Endothelial cell of umbilical vein (primary cell): ENCODE results near the gene PRLR. TPM values are rescaled to one million over a fixed set of nuclear protein-coding genes. Genes with fewer than 3 reads are reported as not detected.

Source experiments
- BruUV-seq: library from RNA; stranded (reverse); fragments of 400-500 nt; replicated peaks from 2 replicates; lab custom pipeline; 2021; lab: Mats Ljungman, UMichigan
- CTCF ChIA-PET: fragments of 300-600, 350-600 bp; sonication (Branson Sonifier 250); formaldehyde crosslinking; loops from one replicate; lab custom pipeline; 2021; ENCODE audit warnings: antibody characterized with exemption, inconsistent platforms; lab: Charles Lee
- POLR2A ChIA-PET: fragments of 300-600, 350-600 bp; sonication (Branson Sonifier 250); formaldehyde crosslinking; loops from one replicate; lab custom pipeline; 2021; ENCODE audit warnings: antibody characterized with exemption, inconsistent platforms; lab: Charles Lee
- DNase-seq: peaks from one replicate; pipeline ENCODE4 v3.0.0-alpha.2; 2011; ENCODE audit warnings: low read depth, low spot score
- FAIRE-seq: peaks from 2 replicates; lab custom pipeline; 2011; peaks lifted over from hg19 to GRCh38; lab: Jason Lieb, UNC
- H2AFZ ChIP-seq: 2 replicates; pipeline ENCODE4 v1.6.0; 2012; ENCODE audit warnings: low read depth, low read length, control low read depth, inconsistent platforms
- H3K27ac ChIP-seq: 2 replicates; pipeline ENCODE4 v1.5.1; 2011; ENCODE audit warnings: low read depth, mild to moderate bottlenecking, control low read depth, low read length, moderate library complexity; ENCODE audit not compliant: insufficient read depth
- H3K27me3 ChIP-seq, 2 experiments: 2 replicates each; pipeline versions ENCODE4 v1.6.0 to v1.6.1; 2011; ENCODE audit warnings: low read length in 2 of 2, mixed read lengths in 1 of 2; ENCODE audit not compliant: control insufficient read depth in 2 of 2, insufficient read depth in 2 of 2
- H3K36me3 ChIP-seq, 2 experiments: 2 replicates in 1 of 2; 3 replicates in 1 of 2; pipeline ENCODE4 v1.5.1; 2011; ENCODE audit warnings: low read length in 2 of 2, mild to moderate bottlenecking in 1 of 2, moderate library complexity in 1 of 2; ENCODE audit not compliant: control insufficient read depth in 2 of 2, insufficient read depth in 2 of 2; ENCODE audit errors: extremely low read depth in 1 of 2
- H3K4me1 ChIP-seq: 3 replicates; pipeline ENCODE4 v1.5.1; 2011; ENCODE audit warnings: mild to moderate bottlenecking, low read length; ENCODE audit not compliant: control insufficient read depth, insufficient read depth; ENCODE audit errors: extremely low read depth
- H3K4me2 ChIP-seq: 2 replicates; pipeline ENCODE4 v1.6.1; 2011; ENCODE audit warnings: low read length, control low read depth, mixed read lengths; ENCODE audit not compliant: insufficient read depth
- H3K4me3 ChIP-seq, 3 experiments: fragments of 200-600 bp in 1 of 3; sonication (generic), shearing (Covaris generic) in 1 of 3; replicated peaks in 1 of 3; 2 replicates each; pipeline ENCODE4 v1.5.1; 2011 to 2016; ENCODE audit warnings: control low read depth in 3 of 3, low read length in 3 of 3, mild to moderate bottlenecking in 2 of 3, inconsistent platforms in 1 of 3, low read depth in 1 of 3, moderate library complexity in 1 of 3; ENCODE audit not compliant: insufficient read depth in 1 of 3
- H3K79me2 ChIP-seq: 2 replicates; pipeline ENCODE4 v1.6.0; 2012; ENCODE audit warnings: low read length, inconsistent platforms; ENCODE audit not compliant: control insufficient read depth, insufficient read depth
- H3K9ac ChIP-seq: replicated peaks from 2 replicates; pipeline ENCODE3; 2011; ENCODE audit warnings: low read length, control low read depth; ENCODE audit not compliant: insufficient read depth; ENCODE audit errors: extremely low read depth
- H3K9me1 ChIP-seq: replicated peaks from 3 replicates; pipeline ENCODE4 v1.6.0; 2011; ENCODE audit warnings: mild to moderate bottlenecking, low read length; ENCODE audit not compliant: control insufficient read depth, insufficient read depth; ENCODE audit errors: extremely low read depth
- H3K9me3 ChIP-seq: replicated peaks from 2 replicates; pipeline ENCODE4 v1.5.1; 2012; ENCODE audit warnings: low read length, inconsistent platforms; ENCODE audit not compliant: control insufficient read depth, insufficient read depth
- H4K20me1 ChIP-seq: replicated peaks from 2 replicates; pipeline ENCODE3; 2011; ENCODE audit warnings: mild to moderate bottlenecking, low read length; ENCODE audit not compliant: control insufficient read depth, insufficient read depth; ENCODE audit errors: extremely low read depth
- CTCF ChIP-seq, 2 donors: IDR thresholded peaks; 1 replicate in 1 of 2; 2 replicates in 1 of 2; pipeline ENCODE4 v1.5.1; 2011; ENCODE audit warnings: low read length in 2 of 2, mild to moderate bottlenecking in 2 of 2, moderate library complexity in 2 of 2, control low read depth in 1 of 2, inconsistent platforms in 1 of 2, low read depth in 1 of 2; ENCODE audit not compliant: insufficient read depth in 1 of 2; ENCODE audit errors: extremely low read depth in 1 of 2
- EZH2 ChIP-seq: IDR thresholded peaks from 2 replicates; pipeline ENCODE4 v1.6.1; 2012; ENCODE audit warnings: borderline replicate concordance, low read depth, mild to moderate bottlenecking, moderate library complexity, low read length, inconsistent platforms; ENCODE audit not compliant: severe bottlenecking
- FOS ChIP-seq: IDR thresholded peaks from 2 replicates; pipeline ENCODE4 v1.6.1; 2011; ENCODE audit warnings: mild to moderate bottlenecking, low read length, moderate library complexity, borderline replicate concordance; ENCODE audit not compliant: insufficient read depth
- GATA2 ChIP-seq: IDR thresholded peaks from 2 replicates; pipeline ENCODE4 v1.7.0; 2011; ENCODE audit warnings: low read depth, mild to moderate bottlenecking, moderate library complexity, mixed read lengths, low read length; ENCODE audit not compliant: insufficient read length, insufficient read depth
- JUN ChIP-seq: IDR thresholded peaks from 2 replicates; pipeline ENCODE4 v1.6.1; 2011; ENCODE audit warnings: borderline replicate concordance, low read depth; ENCODE audit not compliant: insufficient read length, insufficient read depth
- MAX ChIP-seq: IDR thresholded peaks from 2 replicates; pipeline ENCODE4 v1.6.1; 2011; ENCODE audit not compliant: insufficient read depth, insufficient read length
- MYC ChIP-seq: IDR thresholded peaks from one replicate; pipeline ENCODE4 v1.6.1; 2011; ENCODE audit warnings: mild to moderate bottlenecking, low read depth, low read length
- POLR2A ChIP-seq: IDR thresholded peaks from 2 replicates; pipeline ENCODE4 v1.6.1; 2012; ENCODE audit warnings: low read depth, mild to moderate bottlenecking, control low read depth, low read length
- POLR2AphosphoS5 ChIP-seq: IDR thresholded peaks from 2 replicates; pipeline ENCODE4 v1.6.1; 2012; ENCODE audit warnings: low read depth, mild to moderate bottlenecking, control low read depth, low read length, moderate library complexity; ENCODE audit not compliant: insufficient read depth
- dilution Hi-C: fragments of 300-500 bp; cut with MboI; formaldehyde crosslinking; loops from one replicate; pipeline ENCODE4 v1.15.0; 2019; ENCODE audit warnings: low sequenced_read_pairs; ENCODE audit not compliant: extremely low pct_ligation_motif_present
- intact Hi-C: fragments of 100-400 bp; cut with micrococcal nuclease; formaldehyde crosslinking; loops from one replicate; pipeline ENCODE4 v1.10.0; 2022
- polyA plus RNA-seq, 4 experiments: library from polyadenylated mRNA; depleted of rRNA in 3 of 4; stranded (reverse) in 3 of 4; unstranded in 1 of 4; fragments of >200 nt; gene quantifications; 2 replicates each; pipeline versions ENCODE4 v1.2.1 to v1.2.3, GENCODE V29; 2011 to 2012; ENCODE audit warnings: missing spikeins in 1 of 4
- total RNA-seq: library from RNA; stranded (reverse); gene quantifications from 2 replicates; pipeline ENCODE4 v1.2.3, GENCODE V29; 2021

The PRLR gene
- total and polyA plus RNA-seq, 2 donors (not counting 3 experiments of a cell fraction or from before 2014, with no cell fraction given) = not detected

GRCh38 chr5:35131723-35132122 lies 98.6 kb downstream of the PRLR start:
- no peak for DNase-seq
- no peak overlapping the region for H3K27ac ChIP-seq
- no peak overlapping the region for H3K9ac ChIP-seq
- no peaks in the 10 kb centered on the region for H3K27me3 ChIP-seq
- FAIRE-seq = no peak
- no peaks in the 10 kb centered on the region for H3K9me3 ChIP-seq
- no peak overlapping the region for H3K4me2 ChIP-seq
- dilution Hi-C loops (no loop called here), intact Hi-C loops (no loop called here)
- ChIA-PET CTCF (no interaction called here), POLR2A (no interaction called here)
- H4K20me1 ChIP-seq = no peaks in the 10 kb centered on the region
- no peaks in the 10 kb centered on the region for H3K4me1 ChIP-seq
- no peak overlapping the region for H3K4me3 ChIP-seq
- no peak for TF ChIP-seq GATA2
- no peak for TF ChIP-seq MYC
- TF ChIP-seq CTCF (IDR thresholded peaks at IDR 0.05; ENCODE audit: extremely low read depth in 1 of 2, insufficient read depth in 1 of 2, low read depth in 1 of 2, low read length in 2 of 2) = no peak
- TF ChIP-seq JUN = no peak
- no peak for TF ChIP-seq POLR2A
- no peak for TF ChIP-seq FOS
- TF ChIP-seq POLR2AphosphoS5 = no peak
- TF ChIP-seq MAX = no peak
- TF ChIP-seq EZH2 = no peak
- H2AFZ ChIP-seq = no peak overlapping the region
- H3K79me2 ChIP-seq = no peaks in the 10 kb centered on the region
- BruUV-seq = no TSS peak
- no peaks in the 10 kb centered on the region for H3K9me1 ChIP-seq
- H3K36me3 ChIP-seq = no peaks in the 10 kb centered on the region
